Caki2 (cell line): ENCODE measurements around the gene PAX7. TPM values are rescaled to one million over a fixed set of nuclear protein-coding genes. Genes with fewer than 3 reads are reported as not detected.
"Not testable (repeated sequence)": the region's sequence is repeated elsewhere in the genome, so short reads cannot be mapped to it uniquely, and the experiment has no call there.

Experiments used
- DNase-seq: peaks from one replicate; pipeline ENCODE4 v3.0.0-alpha.2; 2015; ENCODE audit warnings: low read depth
- in situ Hi-C: cut with HindIII; loops from 2 replicates; pipeline ENCODE4 v1.10.0; 2016; ENCODE audit warnings: low sequenced_read_pairs, low pct_unique_long_range_greater_than_20kb, mixed read lengths
- total RNA-seq: library from RNA; depleted of rRNA; stranded (reverse); fragments of >200 nt; shearing (Covaris generic); gene quantifications from 2 replicates; pipeline ENCODE4 v1.2.3, GENCODE V29; 2014; ENCODE audit warnings: low replicate concordance

The PAX7 gene
- total RNA-seq, 1 experiment from 2014 or later: not detected

GRCh38 chr1:18684303-18684702 is 53.7 kb downstream of the PAX7 start:
- in situ Hi-C loops: no loop called here
- DNase-seq: no peak

- in situ Hi-C loops: no loop called here
- no peak for DNase-seq
Measured at GRCh38 chr1:18686540-18686939, 55.9 kb downstream of the PAX7 start.

DNA sequence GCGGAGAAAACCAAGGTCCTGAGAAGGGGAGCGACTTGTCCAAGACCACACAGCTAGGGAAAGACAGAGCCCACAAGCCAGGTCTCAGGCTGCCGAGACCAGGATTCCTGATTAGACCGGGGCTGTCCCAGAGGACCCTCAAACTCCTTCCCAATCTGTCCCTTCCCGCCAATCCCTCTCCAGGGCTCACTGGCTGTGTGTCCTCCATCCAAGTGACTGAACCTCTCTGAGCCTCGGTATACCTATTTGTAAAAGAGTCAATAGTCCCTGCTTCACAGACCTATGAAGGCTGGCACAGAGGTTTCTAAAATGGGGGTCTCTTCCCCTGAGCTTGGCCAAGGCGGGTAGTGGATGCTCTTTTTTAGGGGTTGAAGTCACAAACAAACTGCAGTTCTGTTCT is 56.6 kb downstream of the PAX7 start:
- in situ Hi-C loops: no loop called here
- DNase-seq: no peak

DNA sequence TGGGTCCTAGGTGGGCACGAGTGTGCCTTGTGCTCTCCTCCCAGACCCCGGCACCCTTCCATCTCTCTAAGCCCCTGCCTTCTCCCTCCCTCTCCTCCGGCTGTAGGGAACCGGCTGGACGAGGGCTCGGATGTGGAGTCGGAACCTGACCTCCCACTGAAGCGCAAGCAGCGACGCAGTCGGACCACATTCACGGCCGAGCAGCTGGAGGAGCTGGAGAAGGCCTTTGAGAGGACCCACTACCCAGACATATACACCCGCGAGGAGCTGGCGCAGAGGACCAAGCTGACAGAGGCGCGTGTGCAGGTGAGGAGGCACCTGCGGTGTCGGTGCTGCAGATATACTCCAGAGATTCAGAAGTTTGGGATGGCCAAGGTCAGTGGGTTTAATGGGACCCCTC is 61.0 kb downstream of the PAX7 start:
- DNase-seq: no peak
- in situ Hi-C loops: no loop called here

DNA sequence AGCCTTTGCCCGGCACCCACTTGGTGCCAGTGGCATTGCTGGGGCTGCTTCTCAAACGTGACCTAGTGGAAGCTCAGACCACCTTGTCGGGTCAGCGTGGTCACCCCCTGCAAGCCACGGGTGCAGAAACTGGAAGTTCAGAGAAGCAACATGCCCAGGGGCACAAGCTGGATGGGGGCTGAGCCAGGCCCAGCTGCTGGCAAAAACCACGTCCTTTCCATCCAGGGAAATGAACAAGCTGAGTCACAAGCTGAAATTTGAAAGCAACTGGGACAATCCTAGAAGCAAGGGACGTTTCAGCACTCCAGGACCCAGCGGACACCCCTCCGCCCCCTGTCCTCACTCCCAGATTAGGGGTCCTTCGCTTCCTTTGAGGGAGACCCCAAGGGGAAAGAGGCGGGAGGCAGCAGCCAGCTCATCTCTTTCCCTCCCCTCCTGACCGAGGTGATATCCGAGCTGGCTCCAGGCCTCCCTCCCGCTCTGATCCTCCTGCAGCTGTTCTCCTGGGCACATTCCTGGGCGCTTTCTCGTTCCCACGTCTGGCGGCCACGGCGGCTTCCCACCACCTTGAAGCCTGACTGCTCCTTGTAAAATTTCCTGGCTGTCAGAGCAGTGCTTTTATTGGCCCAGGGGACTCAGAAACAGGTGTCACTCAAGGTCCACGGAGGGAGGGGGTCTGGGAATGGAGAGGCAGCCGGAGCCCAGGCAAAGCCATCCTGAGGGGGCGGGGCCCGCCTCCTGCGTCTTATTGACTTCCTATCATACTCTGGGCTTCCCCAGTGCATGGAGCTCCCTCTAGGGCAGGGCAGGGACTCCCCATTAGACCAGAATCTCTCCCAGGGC is 62.8 kb downstream of the PAX7 start:
- in situ Hi-C loops: no loop called here
- no peak for DNase-seq

DNA sequence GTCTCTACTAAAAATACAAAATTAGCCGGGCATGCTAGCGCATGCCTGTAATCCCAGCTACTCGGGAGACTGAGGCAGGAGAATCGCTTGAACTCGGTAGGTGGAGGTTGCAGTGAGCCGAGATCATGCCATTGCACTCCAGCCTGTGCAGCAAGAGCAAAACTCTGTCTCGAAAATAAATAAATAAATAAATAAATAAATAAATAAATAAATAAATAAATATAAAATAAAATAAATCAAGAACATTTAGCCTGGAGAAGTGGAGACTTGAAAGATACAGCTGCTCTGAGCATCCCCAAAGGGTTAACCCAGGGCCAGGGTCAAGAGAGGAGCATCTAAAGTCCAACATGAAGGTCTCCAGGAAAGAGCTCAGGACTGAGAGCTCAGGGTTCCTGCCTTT is 63.6 kb downstream of the PAX7 start:
- DNase-seq, in situ Hi-C loops: not testable (repeated sequence)

DNA sequence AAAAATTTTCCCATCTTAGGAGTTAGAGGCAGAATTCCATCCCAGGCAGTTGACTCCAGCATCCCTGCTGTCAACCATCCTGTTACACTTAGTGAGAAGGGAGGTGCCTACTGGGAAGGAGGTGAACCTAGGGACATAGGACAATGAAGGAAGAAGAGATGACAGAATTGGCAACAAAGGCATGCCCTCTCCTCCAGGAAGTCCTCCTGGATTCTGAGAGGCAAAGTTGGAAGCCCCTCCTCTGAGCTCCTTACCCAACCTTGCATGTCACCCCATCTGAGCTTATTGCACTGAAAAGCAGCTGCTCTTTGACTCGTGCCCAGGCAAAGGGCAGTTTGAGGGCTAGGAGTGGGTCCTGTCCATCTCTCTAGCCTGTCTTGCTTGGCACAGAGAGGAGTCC is 66.9 kb downstream of the PAX7 start:
- in situ Hi-C loops: no loop called here
- no peak for DNase-seq

GRCh38 chr1:18700530-18700929 is 69.9 kb downstream of the PAX7 start:
- in situ Hi-C loops: no loop called here
- no peak for DNase-seq

GRCh38 chr1:18701183-18701582 is 70.5 kb downstream of the PAX7 start:
- in situ Hi-C loops: no loop called here
- DNase-seq: no peak

DNA sequence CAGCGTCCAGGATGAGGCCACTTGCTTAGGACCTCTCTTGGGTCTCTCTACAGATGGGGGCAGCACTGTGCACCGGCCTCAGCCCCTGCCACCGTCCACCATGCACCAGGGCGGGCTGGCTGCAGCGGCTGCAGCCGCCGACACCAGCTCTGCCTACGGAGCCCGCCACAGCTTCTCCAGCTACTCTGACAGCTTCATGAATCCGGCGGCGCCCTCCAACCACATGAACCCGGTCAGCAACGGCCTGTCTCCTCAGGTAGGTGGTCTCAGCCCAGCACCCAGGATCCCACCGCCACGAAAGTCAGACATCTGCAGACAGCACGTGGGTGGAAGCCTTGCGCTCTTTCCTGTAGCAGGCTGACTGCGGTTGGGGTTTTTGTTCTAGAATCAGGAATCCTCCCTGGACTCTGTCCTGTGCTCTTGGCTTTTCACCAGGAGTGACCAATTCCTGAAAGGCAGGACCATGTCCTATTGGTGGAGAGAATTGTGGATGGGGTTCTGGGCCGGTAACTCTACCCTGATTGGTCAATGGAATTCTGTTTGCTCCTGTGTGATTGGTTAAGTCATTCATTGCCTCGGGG is 72.5 kb downstream of the PAX7 start:
- in situ Hi-C loops: no loop called here

DNA sequence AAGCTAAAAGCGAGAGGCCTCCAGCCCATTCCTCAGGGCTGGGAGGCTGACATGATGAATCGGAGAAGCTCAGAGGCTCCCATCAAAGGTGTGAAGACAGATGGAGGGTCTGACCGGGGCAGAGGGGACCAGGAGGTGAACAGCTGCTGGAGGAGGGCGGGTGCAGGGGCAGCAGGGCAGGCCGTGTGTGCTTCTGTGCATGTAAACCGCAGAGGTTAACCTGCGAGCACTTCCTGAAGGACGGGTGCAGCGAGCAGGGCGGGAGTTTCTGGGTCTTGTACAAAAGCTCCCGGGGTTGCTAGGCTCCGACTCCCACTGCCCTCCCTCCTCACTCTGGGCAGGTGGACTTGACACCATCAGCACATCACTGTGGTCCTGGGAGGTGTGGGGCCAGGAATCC is 75.2 kb downstream of the PAX7 start:
- in situ Hi-C loops: no loop called here
- DNase-seq: no peak

More for the DNA sequence above, 72.5 kb downstream of the PAX7 start:
- DNase-seq: no peak

DNA sequence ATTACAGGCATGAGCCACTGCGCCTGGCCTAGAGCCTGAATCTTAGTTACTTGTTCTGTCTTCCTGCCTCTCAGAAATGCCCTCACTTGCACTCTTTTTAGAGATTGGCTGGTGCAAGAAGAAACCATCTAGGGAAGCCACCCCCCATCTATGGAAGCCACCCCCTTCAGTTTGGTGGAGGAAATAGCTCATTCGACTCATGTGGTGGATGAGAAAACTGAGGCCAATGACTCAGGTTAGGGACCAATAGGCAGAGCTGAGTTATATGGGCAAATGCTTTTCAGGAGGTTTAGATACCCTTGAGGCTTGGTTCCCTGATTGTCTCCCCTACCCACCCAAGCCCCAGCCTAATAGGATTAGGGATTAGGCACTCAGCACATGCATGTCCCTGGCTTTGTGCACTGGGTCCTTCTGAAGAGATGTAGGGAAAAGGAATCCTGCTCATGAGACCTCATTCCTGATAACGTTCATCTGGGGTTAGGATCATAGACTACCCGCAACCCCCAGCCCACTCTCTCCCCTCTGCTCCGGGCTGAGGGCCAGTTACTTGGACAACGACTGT is 77.1 kb downstream of the PAX7 start:
- in situ Hi-C loops: no loop called here
- DNase-seq: no peak

DNA sequence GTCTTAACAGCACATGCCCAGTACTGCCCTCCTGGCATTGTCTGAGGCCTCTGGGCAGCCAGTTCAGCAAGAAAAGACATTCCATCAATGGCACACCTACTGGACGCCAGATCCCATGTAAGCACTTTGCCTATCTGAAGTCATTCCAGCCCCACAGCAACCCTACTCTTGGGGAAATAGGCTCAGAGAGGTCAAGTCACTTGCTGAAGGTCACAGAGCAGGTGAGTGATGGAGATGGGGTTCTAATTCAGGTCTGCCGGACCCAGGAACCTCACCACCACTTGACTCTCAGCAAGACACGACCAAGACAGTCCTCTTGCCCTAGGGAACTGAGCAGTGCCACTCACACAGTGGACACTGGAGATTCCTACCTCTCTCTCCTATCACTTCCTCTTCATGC is 79.4 kb downstream of the PAX7 start:
- in situ Hi-C loops: no loop called here
- DNase-seq: no peak

DNA sequence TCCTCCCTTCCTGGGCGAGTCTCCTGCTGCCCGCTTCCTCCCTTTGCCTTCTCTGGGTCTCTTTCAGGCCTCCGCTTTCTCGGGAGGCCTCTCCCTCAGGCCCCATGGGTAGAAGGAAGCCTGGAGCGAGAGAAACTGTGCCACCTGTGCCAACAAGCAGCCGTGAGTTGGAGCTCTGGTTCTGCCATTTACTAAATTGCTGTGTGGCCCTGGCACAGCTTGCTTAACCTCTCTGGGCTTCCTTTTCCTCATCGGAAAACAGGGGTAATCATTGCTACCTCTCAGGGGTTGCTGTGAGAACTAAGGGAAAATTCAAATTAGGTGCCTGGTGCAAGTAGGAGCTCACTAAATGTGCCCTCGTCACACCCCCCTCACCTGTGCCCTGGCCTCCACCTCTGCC is 80.4 kb downstream of the PAX7 start:
- in situ Hi-C loops: no loop called here
- DNase-seq: no peak

DNA sequence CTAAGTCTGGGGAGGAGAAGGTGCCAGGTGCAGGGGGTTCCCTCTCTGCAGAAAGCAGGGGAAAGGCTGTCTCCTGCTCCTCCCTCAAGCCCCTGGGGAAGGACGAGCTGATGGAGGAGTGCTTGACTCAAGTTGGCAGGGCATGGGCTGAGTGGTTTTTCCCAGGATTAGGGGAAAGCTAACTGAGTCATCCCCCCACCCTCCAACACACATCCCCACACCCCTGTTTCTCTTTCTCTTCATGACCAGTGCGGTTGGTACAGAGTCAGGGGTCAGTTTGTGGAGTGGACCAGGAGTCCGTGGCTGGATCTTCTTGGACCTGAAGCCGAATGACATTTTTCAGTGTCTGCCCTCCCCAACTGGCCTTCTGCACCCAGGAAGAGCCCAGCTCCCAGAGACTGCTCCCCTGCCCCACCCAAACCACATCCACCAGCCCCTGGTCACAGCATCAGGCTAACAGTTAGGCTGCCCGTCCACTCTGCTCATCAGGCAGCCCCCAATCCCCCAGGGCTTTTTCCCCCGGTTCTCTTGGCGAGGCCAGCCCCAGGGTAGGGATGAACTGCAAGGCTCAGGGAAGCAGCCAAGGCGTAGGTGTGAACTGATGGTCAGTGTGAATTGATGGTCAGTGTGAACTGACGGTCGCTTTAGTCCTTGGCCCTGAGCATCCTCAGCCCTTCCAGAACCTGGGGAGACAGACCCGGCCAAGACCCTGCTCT is 81.0 kb downstream of the PAX7 start:
- DNase-seq: no peak
- in situ Hi-C loops: no loop called here

DNA sequence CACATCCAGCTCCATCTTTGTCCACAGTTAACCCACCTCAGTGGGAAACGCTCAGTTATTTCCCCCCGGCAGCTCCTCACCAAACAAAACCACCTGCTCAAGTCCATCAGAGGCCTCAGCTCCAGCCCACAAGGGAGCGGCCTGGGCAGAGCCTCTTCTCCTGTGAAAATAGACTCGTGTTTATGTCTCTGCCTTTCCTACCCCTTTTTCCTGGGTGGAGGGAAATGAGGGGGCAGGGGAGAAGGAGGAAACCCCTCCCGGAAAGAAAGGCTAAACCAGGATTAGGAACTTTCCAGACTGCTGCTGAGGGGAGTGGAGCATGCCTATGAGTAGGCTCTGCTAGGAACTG is 81.6 kb downstream of the PAX7 start:
- in situ Hi-C loops: no loop called here
- DNase-seq: no peak

DNA sequence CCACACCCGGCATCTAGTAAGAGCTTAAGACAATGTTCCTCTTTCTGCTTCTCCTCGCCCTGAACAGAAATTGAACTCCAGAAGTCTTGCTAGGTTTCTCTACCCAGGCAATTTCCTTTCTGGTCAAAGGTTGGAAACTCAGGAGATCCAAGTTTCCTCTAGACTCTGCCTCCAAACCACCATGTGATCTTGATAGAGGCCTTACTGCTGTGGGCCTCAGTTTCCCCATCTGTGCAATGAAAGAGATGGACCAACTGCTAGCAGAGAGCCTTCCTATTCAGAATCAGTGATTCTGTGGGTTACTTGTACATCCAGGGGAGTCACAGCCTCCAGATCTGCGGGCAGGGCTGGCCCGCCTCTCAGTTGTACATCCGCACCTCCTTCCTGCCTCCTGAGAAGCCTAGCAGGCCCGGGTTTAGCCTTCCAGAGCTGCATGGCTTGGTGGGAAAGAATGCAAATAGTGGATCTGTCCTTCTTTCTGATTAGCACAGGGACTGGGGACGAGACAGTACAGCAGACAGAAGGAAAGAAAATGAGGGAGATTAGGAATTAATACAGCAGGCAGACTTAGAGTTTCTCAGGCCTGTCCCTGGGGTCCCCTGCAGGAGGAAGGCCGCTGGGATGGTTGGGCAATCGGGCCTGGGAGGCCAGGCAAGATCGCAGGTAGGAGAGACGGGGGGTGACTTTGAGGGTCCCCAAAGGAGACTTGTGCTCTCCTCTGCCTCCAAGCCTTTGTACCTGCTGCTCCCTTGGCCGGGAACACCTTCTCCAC is 83.9 kb downstream of the PAX7 start:
- in situ Hi-C loops: no loop called here
- no peak for DNase-seq

DNA sequence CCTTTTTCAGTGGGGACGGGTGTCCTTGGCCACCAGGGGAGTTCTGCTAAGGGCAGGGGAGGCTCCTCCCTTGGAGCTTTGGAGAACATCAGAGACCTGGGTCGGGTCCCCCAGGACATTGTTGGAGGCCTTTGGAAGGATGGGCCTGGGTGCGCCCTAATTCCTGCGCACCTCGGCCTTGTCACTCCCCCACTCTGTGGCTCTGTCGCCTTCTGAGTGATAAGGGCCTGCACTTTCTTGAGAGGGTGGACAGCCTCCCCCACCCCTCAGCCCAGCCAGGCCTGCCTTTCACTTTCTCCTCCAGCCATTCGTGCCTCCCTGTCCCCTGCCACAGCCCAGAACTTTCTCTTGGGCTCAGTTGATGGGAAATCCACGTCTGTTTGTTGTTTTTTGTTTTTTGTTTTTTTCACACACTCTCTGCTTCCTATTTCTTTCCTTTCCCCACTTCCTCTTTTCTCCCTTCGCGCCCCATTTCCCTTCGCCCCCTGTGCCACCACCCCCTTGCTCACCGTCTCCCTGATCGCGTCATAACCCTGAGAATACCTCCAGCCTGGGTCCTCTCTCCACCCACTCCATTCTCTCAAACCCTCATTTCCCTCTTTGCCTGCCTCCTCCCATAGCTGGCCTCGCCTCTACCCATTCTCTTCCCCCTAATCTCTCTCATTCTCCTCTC is 85.6 kb downstream of the PAX7 start:
- no peak for DNase-seq
- in situ Hi-C loops: no loop called here
